Peyer's patch (tissue), 4 donors: ENCODE measurements around the gene COL27A1. TPM values are rescaled to one million over a fixed set of nuclear protein-coding genes. Genes with fewer than 3 reads are reported as not detected.

Experiments
- DNase-seq, 3 donors: peaks; one replicate each; pipeline ENCODE4 v3.0.0-alpha.2; 2017 to 2019
- H3K27ac ChIP-seq, 4 donors: fragments of 200-600 bp; sonication (generic); one replicate each; pipeline ENCODE4 v1.5.1; 2016 to 2019
- H3K27me3 ChIP-seq, 2 donors: fragments of 200-600 bp; sonication (generic); one replicate each; pipeline ENCODE4 v1.5.1; 2019
- H3K36me3 ChIP-seq, 3 donors: fragments of 200-600 bp; sonication (generic); one replicate each; pipeline ENCODE4 v1.5.1; 2016 to 2019
- H3K4me1 ChIP-seq, 4 donors: fragments of 200-600 bp; sonication (generic); one replicate each; pipeline ENCODE4 v1.5.1; 2016 to 2019
- H3K4me3 ChIP-seq, 4 donors: fragments of 200-600 bp; sonication (generic); 1 replicate in 3 of 4; 2 replicates in 1 of 4; pipeline ENCODE4 v1.5.1; 2016 to 2019; ENCODE audit warnings: mild to moderate bottlenecking in 1 of 4
- H3K9me3 ChIP-seq, 4 donors: fragments of 200-600 bp; sonication (generic); one replicate each; pipeline ENCODE4 v1.5.1; 2016 to 2019; ENCODE audit warnings: mild to moderate bottlenecking in 1 of 4
- POLR2A ChIP-seq, 2 donors: fragments of 450-650 bp; IDR thresholded peaks; one replicate each; pipeline ENCODE4 v1.5.1; 2017; ENCODE audit warnings: antibody characterized with exemption in 2 of 2, mild to moderate bottlenecking in 2 of 2, moderate library complexity in 2 of 2
- total RNA-seq, 4 donors: library from RNA; depleted of rRNA; stranded (reverse); fragments of >200 nt; gene quantifications; one replicate each; pipeline ENCODE4 v1.1.0, GENCODE V29; 2016
- TF ChIP-seq, protein P1 (sequence below), 6 experiments: fragments of 450-650 bp in 4 of 6; fragments of 200-600 bp in 2 of 6; sonication (generic) in 1 of 6; IDR thresholded peaks; one replicate each; pipeline ENCODE4 v1.5.1; 2017 to 2019; ENCODE audit warnings: antibody characterized with exemption in 6 of 6, mild to moderate bottlenecking in 3 of 6, moderate library complexity in 1 of 6

COL27A1 gene
- total RNA-seq, 4 donors from 2014 or later = 5.8 to 23.1 (median 7.2) TPM

DNA sequence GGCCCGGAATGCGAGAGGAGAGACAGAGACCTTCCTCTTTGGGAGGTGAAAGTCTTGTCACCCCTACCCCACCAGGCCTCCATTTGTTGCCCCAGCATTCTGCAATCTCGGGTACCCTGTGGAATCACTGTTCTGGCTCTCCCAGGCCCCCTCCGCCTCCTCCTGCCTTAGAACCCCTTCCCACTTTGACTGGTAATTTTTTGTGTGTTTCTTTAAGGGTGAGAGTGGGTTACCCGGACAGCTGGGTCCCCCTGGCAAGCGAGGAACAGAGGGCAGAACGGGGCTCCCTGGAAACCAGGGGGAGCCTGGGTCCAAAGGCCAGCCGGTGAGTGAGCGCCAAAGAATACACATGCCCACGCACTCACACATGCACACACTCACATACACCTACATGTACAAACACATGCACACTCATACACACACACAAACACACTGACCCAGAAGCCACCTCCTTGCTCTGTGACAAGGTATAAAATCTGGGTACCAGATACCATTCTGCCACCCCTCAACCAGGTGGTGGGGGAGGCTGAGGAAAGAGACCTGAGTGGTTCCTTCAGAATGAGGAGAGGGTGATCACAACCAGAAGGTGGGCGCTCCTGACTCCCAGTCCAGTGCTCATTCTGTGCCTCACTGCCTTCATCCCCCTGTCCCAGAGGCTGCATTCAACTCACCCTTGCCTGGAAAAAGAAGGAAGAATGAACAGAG is 136.7 kb downstream of the COL27A1 start:
- no peak overlapping the region for H3K4me3 ChIP-seq
- H3K27me3 ChIP-seq = no peaks in the 10 kb centered on the region
- H3K36me3 ChIP-seq = no peaks in the 10 kb centered on the region
- no peak for TF ChIP-seq POLR2A (IDR thresholded peaks at IDR 0.05)
- TF ChIP-seq, protein P1, sequence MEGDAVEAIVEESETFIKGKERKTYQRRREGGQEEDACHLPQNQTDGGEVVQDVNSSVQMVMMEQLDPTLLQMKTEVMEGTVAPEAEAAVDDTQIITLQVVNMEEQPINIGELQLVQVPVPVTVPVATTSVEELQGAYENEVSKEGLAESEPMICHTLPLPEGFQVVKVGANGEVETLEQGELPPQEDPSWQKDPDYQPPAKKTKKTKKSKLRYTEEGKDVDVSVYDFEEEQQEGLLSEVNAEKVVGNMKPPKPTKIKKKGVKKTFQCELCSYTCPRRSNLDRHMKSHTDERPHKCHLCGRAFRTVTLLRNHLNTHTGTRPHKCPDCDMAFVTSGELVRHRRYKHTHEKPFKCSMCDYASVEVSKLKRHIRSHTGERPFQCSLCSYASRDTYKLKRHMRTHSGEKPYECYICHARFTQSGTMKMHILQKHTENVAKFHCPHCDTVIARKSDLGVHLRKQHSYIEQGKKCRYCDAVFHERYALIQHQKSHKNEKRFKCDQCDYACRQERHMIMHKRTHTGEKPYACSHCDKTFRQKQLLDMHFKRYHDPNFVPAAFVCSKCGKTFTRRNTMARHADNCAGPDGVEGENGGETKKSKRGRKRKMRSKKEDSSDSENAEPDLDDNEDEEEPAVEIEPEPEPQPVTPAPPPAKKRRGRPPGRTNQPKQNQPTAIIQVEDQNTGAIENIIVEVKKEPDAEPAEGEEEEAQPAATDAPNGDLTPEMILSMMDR (IDR thresholded peaks at IDR 0.05) = no peak
- no peaks in the 10 kb centered on the region for H3K4me1 ChIP-seq
- H3K27ac ChIP-seq = no peak overlapping the region
- H3K9me3 ChIP-seq = peaks cover 0 to 4% (median 0%) of the 10 kb centered on the region in 4 donors
- DNase-seq = peak in 2 of 3 donors; percentile 10 to 20

DNA sequence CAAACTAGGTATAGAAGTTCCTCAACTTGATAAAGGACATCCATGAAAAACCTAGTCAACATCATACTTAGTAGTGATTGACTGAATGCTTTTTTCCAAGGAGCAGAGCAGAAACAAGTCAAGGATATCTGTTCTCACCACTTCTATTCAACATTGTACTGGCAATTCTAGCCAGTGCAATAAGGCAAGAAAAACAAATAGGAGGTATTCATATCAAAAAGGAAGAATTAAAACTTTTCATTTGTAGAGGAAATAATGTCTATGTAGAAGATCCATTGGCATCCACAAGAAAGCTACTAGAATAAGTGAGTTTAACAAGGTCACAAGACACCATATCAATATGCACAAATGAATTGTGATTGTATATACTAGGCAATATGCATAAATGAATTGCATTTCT is 139.3 kb downstream of the COL27A1 start:
- Histone ChIP-seq H3K4me1 (no peaks in the 10 kb centered on the region), H3K9me3 (peaks cover 0 to 4% (median 0%) of the 10 kb centered on the region in 4 donors), H3K27me3 (no peaks in the 10 kb centered on the region), H3K4me3 (no peak overlapping the region), H3K27ac (no peak overlapping the region), H3K36me3 (no peaks in the 10 kb centered on the region)
- DNase-seq = no peak
- TF ChIP-seq POLR2A (IDR thresholded peaks at IDR 0.05) = no peak
- TF ChIP-seq, protein P1 (IDR thresholded peaks at IDR 0.05) = no peak

DNA sequence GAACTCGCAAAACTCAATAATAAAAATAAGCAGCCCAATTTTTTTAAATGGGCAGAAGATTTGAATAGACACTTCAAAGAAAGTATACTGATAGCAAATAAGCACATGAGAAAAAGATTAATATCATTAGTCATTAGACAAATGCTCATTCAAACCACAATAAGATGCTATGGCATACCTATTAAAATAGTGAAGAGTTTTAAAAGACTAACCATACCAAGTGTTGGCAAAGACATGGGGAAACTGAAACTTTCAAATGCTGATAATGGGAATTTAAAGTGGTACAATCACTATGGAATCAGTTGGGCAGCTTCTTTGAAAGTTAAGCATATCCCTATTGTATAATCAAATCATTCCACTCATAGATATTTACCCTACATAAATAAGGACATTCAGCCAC is 141.0 kb downstream of the COL27A1 start:
- DNase-seq = no peak
- Histone ChIP-seq H3K27ac (no peak overlapping the region), H3K4me3 (no peak overlapping the region), H3K36me3 (no peaks in the 10 kb centered on the region), H3K4me1 (no peaks in the 10 kb centered on the region), H3K9me3 (peaks cover 0 to 4% (median 0%) of the 10 kb centered on the region in 4 donors), H3K27me3 (no peaks in the 10 kb centered on the region)
- TF ChIP-seq, protein P1 (IDR thresholded peaks at IDR 0.05) = no peak
- TF ChIP-seq POLR2A (IDR thresholded peaks at IDR 0.05) = no peak

DNA sequence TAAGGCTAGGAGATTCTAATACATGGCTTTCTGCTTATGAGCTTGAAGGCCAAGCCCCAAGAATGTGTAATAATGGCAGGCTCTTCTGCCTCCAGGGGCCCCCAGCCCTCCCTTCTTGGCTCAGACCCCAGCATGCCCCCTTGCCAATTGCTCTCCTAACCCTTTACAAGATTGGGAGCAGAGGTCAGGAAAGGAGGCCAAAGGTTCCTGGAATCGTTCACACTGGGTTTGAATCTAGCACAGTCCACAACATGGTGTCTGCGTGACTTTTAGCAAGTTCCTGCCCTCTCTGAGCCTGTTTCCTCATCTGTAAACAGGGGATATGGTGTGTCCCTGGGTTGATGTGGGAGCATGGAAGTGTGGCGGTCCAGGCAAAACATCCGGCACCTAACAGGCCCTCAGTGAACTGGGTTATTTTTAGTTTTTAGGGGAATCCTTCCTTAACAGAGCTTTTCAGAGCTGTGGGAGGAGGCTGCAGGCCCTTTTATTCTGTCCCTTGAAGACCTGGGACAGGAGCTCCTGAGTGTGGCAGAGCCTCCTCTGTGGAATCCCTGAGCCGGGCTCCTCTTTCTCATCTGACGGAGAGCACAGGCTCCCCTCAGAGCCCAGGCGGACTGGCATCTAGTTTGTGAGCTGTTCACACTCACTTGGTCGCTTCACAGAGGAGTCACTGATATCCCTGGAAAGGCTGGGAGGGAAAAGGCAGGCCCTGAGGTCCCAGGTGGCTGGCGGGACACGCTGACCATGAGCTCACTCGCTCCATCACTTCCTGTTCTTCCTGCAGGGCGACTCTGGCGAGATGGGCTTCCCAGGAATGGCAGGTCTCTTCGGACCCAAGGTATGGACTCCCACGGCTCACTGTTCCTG is 144.2 kb downstream of the COL27A1 start:
- peak in 1 of 3 donors; percentile 18 for DNase-seq
- TF ChIP-seq, protein P1 (IDR thresholded peaks at IDR 0.05) = no peak
- no peak for TF ChIP-seq POLR2A (IDR thresholded peaks at IDR 0.05)

DNA sequence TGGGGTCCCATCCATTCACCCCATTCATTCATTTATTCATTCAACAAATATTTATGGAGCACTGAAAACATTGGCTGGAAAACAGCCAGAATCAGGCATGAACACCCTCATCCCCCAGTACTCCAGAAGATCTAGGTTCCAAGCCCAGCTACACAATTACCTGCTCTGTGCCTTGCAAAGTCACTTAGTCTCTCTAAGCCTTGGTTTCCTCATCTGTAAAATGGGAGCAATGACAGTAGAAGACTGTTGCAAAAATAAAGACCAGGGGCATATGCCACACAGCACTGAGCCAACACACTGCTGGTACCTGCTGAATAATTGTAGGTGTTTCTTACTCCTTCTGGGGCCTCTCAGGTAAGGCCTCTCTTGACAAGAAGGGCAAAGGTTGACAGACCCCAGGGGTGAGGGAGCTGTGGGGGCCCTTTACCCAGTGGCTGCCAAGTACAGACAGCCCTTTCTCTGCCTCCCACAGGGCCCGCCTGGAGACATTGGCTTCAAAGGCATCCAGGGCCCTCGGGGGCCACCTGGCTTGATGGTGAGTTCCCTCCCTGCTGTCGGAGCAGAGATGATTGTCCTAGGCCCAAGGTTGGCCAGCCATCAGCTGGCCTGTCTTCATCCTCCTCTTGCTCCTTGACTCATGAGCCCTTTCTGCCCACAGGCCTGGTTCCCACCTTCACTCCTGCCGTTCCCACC is 145.0 kb downstream of the COL27A1 start:
- TF ChIP-seq, protein P1 (IDR thresholded peaks at IDR 0.05) = no peak
- no peak for TF ChIP-seq POLR2A (IDR thresholded peaks at IDR 0.05)
- H3K27me3 ChIP-seq = no peaks in the 10 kb centered on the region
- no peaks in the 10 kb centered on the region for H3K36me3 ChIP-seq
- DNase-seq = peak in 2 of 3 donors; percentile 7 to 25
- H3K27ac ChIP-seq = no peak overlapping the region
- no peaks in the 10 kb centered on the region for H3K4me1 ChIP-seq
- H3K4me3 ChIP-seq = no peak overlapping the region
- H3K9me3 ChIP-seq = no peaks in the 10 kb centered on the region

More for the DNA sequence above, 144.2 kb downstream of the COL27A1 start:
- no peaks in the 10 kb centered on the region for H3K27me3 ChIP-seq
- no peaks in the 10 kb centered on the region for H3K36me3 ChIP-seq
- H3K4me1 ChIP-seq = no peaks in the 10 kb centered on the region
- H3K27ac ChIP-seq = no peak overlapping the region
- H3K9me3 ChIP-seq = peaks cover 0 to 3% (median 0%) of the 10 kb centered on the region in 4 donors
- no peak overlapping the region for H3K4me3 ChIP-seq
